Activated CD4-positive, alpha-beta T cell treated with anti-CD3 and anti-CD28 coated beads, Interleukin-2, Interleukin-4, amounts not matched to agents 100 ng/mL and 50 ng/mL, durations not matched to agents 16 hours and 8 hours (primary cell): Measurements from ENCODE around the gene AK5.

Experiments used
- DNase-seq: peaks from one replicate; pipeline ENCODE4 v3.0.0-alpha.2; 2020; ENCODE audit warnings: low spot score

AK5 gene

GRCh38 chr1:77350012-77350770 is 68.4 kb downstream of the AK5 start:
- DNase-seq: no peak

GRCh38 chr1:77354536-77354935 is 72.7 kb downstream of the AK5 start:
- DNase-seq: no peak

- no peak for DNase-seq
Measured at GRCh38 chr1:77355010-77355409, 73.2 kb downstream of the AK5 start.

- DNase-seq: no peak
Measured at GRCh38 chr1:77356136-77356535, 74.3 kb downstream of the AK5 start.

GRCh38 chr1:77360256-77360655 is 78.4 kb downstream of the AK5 start:
- no peak for DNase-seq

GRCh38 chr1:77361621-77362020 is 79.8 kb downstream of the AK5 start:
- no peak for DNase-seq

GRCh38 chr1:77370161-77370560 is 88.3 kb downstream of the AK5 start:
- DNase-seq: no peak

GRCh38 chr1:77370583-77371306 is 88.9 kb downstream of the AK5 start:
- DNase-seq: no peak

GRCh38 chr1:77371396-77371795 is 89.6 kb downstream of the AK5 start:
- no peak for DNase-seq

- DNase-seq: no peak
Measured at GRCh38 chr1:77373702-77374101, 91.9 kb downstream of the AK5 start.

GRCh38 chr1:77375541-77375940 is 93.7 kb downstream of the AK5 start:
- DNase-seq: no peak

GRCh38 chr1:77375990-77376389 is 94.2 kb downstream of the AK5 start:
- no peak for DNase-seq

GRCh38 chr1:77378723-77379535 is 97.1 kb downstream of the AK5 start:
- DNase-seq: no peak

GRCh38 chr1:77382366-77382765 is 100.5 kb downstream of the AK5 start:
- no peak for DNase-seq

GRCh38 chr1:77383236-77383635 is 101.4 kb downstream of the AK5 start:
- no peak for DNase-seq

GRCh38 chr1:77385551-77385950 is 103.7 kb downstream of the AK5 start:
- DNase-seq: no peak

GRCh38 chr1:77386276-77386675 is 104.5 kb downstream of the AK5 start:
- no peak for DNase-seq

- no peak for DNase-seq
Measured at GRCh38 chr1:77387553-77387952, 105.7 kb downstream of the AK5 start.

GRCh38 chr1:77388661-77389060 is 106.8 kb downstream of the AK5 start:
- DNase-seq: no peak

GRCh38 chr1:77392486-77392885 is 110.7 kb downstream of the AK5 start:
- no peak for DNase-seq

GRCh38 chr1:77394166-77394565 is 112.3 kb downstream of the AK5 start:
- no peak for DNase-seq

- DNase-seq: no peak
Measured at GRCh38 chr1:77395051-77395450, 113.2 kb downstream of the AK5 start.

- DNase-seq: no peak
Measured at GRCh38 chr1:77398152-77398551, 116.3 kb downstream of the AK5 start.
